ENCODE results near the gene STAT5A. TPM values are rescaled to one million over a fixed set of nuclear protein-coding genes. Genes with fewer than 3 reads are reported as not detected.
"Not testable (repeated sequence)": the region's sequence is repeated elsewhere in the genome, so short reads cannot be mapped to it uniquely, and the experiment has no call there.

The STAT5A gene
- total RNA-seq, 2 experiments from 2014 or later: 141 to 150 TPM

DNA sequence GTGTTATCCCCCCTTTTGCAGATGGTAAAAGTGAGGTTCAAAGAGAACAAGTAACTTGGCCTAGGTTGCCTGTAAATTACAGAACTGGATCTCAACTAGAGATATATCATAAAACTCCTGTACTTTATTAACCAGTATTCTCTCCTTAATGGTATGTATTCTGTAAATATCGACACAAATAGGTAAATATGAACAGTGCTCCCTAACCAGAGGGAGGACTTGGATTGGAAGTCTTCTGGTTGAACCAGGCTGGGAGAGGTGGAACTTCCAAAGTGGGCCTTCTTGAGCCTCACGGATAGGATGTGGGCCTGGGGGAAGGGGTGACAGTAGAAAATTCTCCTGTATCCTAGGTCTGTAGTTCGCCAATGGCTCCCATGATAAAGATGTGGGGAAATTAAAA lies 7.7 kb downstream of the STAT5A start:
- intact Hi-C loops (cut with DNase I, micrococcal nuclease): no loop called here
- TF ChIP-seq CTCF (IDR thresholded peaks at IDR 0.05): no peak
- no peaks in the 10 kb centered on the region for H3K27me3 ChIP-seq (ENCODE audit: control insufficient read depth in 1 of 2, insufficient read depth in 2 of 2, low read length in 2 of 2)
- H3K36me3 ChIP-seq (ENCODE audit: insufficient read depth, low read length): peaks cover 61% of the 10 kb centered on the region
- H3K4me3 Mint-ChIP-seq: no peak overlapping the region
- POLR2A ChIA-PET: interaction anchor here (0.6 kb wide), 2 partner anchors 21 to 54 kb away, joined by 3 read pairs; no protein-coding TSS in a partner anchor
- H3K27ac ChIP-seq (ENCODE audit: low read depth in 1 of 2, low read length in 2 of 2): no peak overlapping the region
- DNase-seq: no peak
- H3K9me3 ChIP-seq (ENCODE audit: control insufficient read depth in 1 of 2, insufficient read depth in 1 of 2, low read length in 2 of 2): no peaks in the 10 kb centered on the region
- peaks cover 70% of the 10 kb centered on the region for H3K36me3 Mint-ChIP-seq (ENCODE audit: low read depth)
- H3K27me3 Mint-ChIP-seq: no peaks in the 10 kb centered on the region
- no peak overlapping the region for H3K27ac Mint-ChIP-seq
- H3K4me1 Mint-ChIP-seq (ENCODE audit: low read depth): peaks cover 15% of the 10 kb centered on the region
- no peaks in the 10 kb centered on the region for H3K9me3 Mint-ChIP-seq
- no peak for ATAC-seq (ENCODE audit: poor library complexity)
- H3K4me1 ChIP-seq (ENCODE audit: insufficient read depth, low read length): peaks cover under 1% of the 10 kb centered on the region
- CTCF ChIA-PET: interaction anchor here (1.7 kb wide), 1 partner anchor 74 kb away, joined by 7 read pairs; no protein-coding TSS in a partner anchor
- no peak overlapping the region for H3K4me3 ChIP-seq (ENCODE audit: low read length)

- H3K4me1 ChIP-seq (ENCODE audit: insufficient read depth, low read length); H3K27ac Mint-ChIP-seq; H3K9me3 Mint-ChIP-seq; intact Hi-C loops (cut with DNase I, micrococcal nuclease); DNase-seq; H3K9me3 ChIP-seq (ENCODE audit: control insufficient read depth in 1 of 2, insufficient read depth in 1 of 2, low read length in 2 of 2); H3K4me3 ChIP-seq (ENCODE audit: low read length); H3K4me3 Mint-ChIP-seq; CTCF ChIA-PET; H3K4me1 Mint-ChIP-seq (ENCODE audit: low read depth); H3K27me3 Mint-ChIP-seq; POLR2A ChIA-PET; H3K27me3 ChIP-seq (ENCODE audit: control insufficient read depth in 1 of 2, insufficient read depth in 2 of 2, low read length in 2 of 2); H3K27ac ChIP-seq (ENCODE audit: low read depth in 1 of 2, low read length in 2 of 2); ATAC-seq (ENCODE audit: poor library complexity): not testable (repeated sequence)
- peaks cover 71% of the 10 kb centered on the region for H3K36me3 ChIP-seq (ENCODE audit: insufficient read depth, low read length)
- peaks cover 70% of the 10 kb centered on the region for H3K36me3 Mint-ChIP-seq (ENCODE audit: low read depth)
Measured at GRCh38 chr17:42297775-42298174, 9.5 kb downstream of the STAT5A start.

GRCh38 chr17:42299361-42299760 lies 11.1 kb downstream of the STAT5A start:
- H3K27me3 Mint-ChIP-seq; CTCF ChIA-PET; H3K27ac ChIP-seq (ENCODE audit: low read depth in 1 of 2, low read length in 2 of 2); intact Hi-C loops (cut with DNase I, micrococcal nuclease); H3K4me1 ChIP-seq (ENCODE audit: insufficient read depth, low read length); H3K9me3 ChIP-seq (ENCODE audit: control insufficient read depth in 1 of 2, insufficient read depth in 1 of 2, low read length in 2 of 2); H3K4me3 Mint-ChIP-seq; H3K4me3 ChIP-seq (ENCODE audit: low read length); H3K4me1 Mint-ChIP-seq (ENCODE audit: low read depth); H3K27me3 ChIP-seq (ENCODE audit: control insufficient read depth in 1 of 2, insufficient read depth in 2 of 2, low read length in 2 of 2); DNase-seq; ATAC-seq (ENCODE audit: poor library complexity); H3K9me3 Mint-ChIP-seq; H3K27ac Mint-ChIP-seq; POLR2A ChIA-PET: not testable (repeated sequence)
- H3K36me3 Mint-ChIP-seq (ENCODE audit: low read depth): peaks cover 71% of the 10 kb centered on the region
- peaks cover 74% of the 10 kb centered on the region for H3K36me3 ChIP-seq (ENCODE audit: insufficient read depth, low read length)

- H3K27ac ChIP-seq (ENCODE audit: low read depth in 1 of 2, low read length in 2 of 2); H3K9me3 Mint-ChIP-seq; H3K27ac Mint-ChIP-seq; POLR2A ChIA-PET; H3K4me1 Mint-ChIP-seq (ENCODE audit: low read depth); intact Hi-C loops (cut with DNase I, micrococcal nuclease); CTCF ChIA-PET; H3K4me3 ChIP-seq (ENCODE audit: low read length); H3K27me3 Mint-ChIP-seq; H3K4me1 ChIP-seq (ENCODE audit: insufficient read depth, low read length); H3K4me3 Mint-ChIP-seq; H3K27me3 ChIP-seq (ENCODE audit: control insufficient read depth in 1 of 2, insufficient read depth in 2 of 2, low read length in 2 of 2); ATAC-seq (ENCODE audit: poor library complexity); DNase-seq; H3K9me3 ChIP-seq (ENCODE audit: control insufficient read depth in 1 of 2, insufficient read depth in 1 of 2, low read length in 2 of 2): not testable (repeated sequence)
- H3K36me3 Mint-ChIP-seq (ENCODE audit: low read depth): peaks cover 72% of the 10 kb centered on the region
- peaks cover 73% of the 10 kb centered on the region for H3K36me3 ChIP-seq (ENCODE audit: insufficient read depth, low read length)
Measured at GRCh38 chr17:42299913-42300312, 11.6 kb downstream of the STAT5A start.

Data from CD4-positive, alpha-beta T cell (primary cell).